ENCODE results near the gene LCN6.
"Not testable (repeated sequence)": the region's sequence is repeated elsewhere in the genome, so short reads cannot be mapped to it uniquely, and the experiment has no call there.

Gene LCN6, protein sequence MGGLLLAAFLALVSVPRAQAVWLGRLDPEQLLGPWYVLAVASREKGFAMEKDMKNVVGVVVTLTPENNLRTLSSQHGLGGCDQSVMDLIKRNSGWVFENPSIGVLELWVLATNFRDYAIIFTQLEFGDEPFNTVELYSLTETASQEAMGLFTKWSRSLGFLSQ

DNA sequence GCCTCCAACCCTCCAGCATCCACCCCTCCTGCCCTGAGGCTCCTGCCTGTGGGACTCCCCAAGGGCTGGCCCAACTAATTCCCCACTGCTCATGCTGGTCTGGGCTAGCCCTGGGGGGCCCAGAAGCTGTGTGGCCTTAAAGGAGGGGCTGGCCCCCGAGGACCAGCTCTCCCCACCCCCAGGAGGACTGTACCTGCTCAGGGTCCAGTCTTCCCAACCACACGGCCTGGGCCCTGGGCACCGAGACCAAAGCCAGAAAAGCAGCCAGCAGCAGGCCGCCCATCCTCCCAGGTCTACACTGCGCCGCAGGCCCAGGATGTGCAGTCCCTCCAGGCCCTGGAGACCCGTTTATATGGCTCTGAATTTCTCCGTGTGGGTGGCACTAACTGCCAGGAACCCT lies at the start of gene LCN6:
LCN6 (minus strand) TSS at position 325 of the 400 bp plus-strand sequence; CDS start at position 283, 42 bp downstream.
- DNase-seq, result no peak

DNA sequence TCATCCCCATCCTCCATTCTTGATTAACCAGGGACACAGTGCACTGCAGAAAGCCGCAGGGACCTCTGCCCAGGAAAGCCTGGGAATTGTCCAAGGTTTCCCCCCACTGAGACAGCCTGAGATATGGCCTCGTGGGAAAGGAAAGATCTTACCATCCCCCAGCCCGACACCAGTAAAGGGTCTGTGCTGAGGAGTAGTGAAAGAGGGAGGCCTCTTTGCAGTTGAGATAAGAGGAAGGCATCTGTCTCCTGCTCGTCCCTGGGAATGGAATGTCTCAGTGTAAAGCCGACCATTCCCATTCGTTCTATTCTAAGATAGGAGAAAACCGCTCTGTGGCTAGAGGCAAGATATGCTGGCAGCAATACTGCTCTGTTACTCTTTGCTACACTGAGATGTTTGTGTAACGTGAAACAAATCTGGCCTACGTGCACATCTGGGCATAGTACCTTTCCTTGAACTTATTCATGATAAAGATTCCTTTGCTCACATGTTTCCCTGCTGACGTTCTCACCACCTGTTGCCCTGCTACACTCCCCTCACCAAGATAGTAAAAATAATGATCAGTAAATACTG lies 48.5 kb upstream of the LCN6 start:
- peak; percentile 43 for DNase-seq

DNA sequence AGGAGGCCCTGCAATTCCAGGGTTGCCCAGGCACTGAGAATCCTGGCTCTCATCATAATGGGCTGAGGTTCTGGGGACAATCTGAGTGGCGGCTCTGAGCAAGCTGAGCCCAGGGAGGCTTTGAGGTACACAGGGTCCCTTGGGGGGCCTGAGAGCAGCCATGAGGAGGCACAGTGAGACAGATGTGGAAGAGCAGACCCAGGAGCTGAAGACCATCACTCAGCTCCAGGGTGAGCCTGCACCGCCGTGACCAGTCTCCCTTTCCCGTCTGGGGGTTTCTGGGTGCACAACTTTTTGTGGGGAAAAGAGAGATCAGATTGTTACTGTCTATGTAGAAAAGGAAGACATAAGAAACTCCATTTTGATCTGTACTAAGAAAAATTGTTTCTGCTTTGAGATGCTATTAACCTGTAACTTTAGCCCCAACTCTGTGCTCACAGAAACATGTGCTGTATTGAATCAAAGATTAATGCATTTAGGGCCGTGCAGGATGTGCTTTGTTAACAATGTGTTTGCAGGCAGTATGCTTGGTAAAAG lies 48.0 kb upstream of the LCN6 start, which contains the start of gene CCDC183:
CCDC183 (plus strand) TSS at position 101 of the 537 bp plus-strand sequence; CDS start at position 161, 60 bp downstream.
- DNase-seq, result no peak

DNA sequence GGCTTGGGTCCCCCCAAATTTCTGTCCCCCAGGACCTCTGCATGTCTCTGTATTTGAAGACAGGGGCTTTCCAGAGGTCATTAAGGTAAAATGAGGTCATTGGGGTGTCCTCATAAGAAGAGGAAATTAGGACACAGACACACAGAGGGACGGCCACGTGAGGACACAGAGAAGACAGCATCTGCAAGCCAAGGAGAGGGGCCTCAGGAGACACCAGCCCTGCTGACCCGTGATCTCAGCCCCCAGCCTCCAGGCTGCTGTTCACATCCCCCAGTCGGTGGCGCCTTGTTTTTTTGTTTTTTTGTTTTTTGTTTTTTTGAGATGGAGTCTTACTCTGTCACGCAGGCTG lies 46.6 kb upstream of the LCN6 start:
- DNase-seq, result no peak

DNA sequence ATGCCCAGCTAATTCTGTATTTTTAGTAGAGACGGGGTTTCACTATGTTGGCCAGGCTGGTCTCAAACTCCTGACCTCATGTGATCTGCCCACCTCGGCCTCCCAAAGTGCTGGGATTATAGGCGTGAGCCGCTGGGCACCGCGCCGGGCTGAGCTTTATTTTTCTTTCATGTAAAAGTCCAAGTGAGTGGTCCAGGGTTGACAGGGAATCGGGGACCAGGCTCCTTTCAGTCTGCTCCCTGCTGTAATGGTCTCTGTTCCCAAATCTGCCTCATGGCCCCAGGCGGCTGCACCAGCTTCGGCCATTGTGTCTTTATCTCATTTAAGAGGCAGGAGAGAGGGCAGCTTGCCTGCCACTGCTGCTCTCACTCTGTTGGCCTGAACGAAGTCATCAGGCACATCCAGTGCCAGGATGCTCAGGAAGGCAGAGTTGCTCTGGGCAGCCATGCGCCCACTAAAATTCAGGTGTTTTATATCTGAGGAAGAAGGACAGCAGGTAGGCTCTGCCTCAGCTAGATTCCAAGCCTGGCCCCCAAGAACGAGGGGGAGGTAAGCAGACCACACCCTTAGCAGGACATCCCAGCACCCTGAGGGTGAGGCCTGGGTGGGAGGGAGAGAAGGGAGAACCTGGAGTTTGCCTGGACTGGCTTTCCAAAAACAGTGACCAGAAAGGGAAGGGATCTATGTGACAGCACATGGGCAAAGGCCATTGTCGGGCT lies 46.1 kb upstream of the LCN6 start:
- DNase-seq, result no peak

DNA sequence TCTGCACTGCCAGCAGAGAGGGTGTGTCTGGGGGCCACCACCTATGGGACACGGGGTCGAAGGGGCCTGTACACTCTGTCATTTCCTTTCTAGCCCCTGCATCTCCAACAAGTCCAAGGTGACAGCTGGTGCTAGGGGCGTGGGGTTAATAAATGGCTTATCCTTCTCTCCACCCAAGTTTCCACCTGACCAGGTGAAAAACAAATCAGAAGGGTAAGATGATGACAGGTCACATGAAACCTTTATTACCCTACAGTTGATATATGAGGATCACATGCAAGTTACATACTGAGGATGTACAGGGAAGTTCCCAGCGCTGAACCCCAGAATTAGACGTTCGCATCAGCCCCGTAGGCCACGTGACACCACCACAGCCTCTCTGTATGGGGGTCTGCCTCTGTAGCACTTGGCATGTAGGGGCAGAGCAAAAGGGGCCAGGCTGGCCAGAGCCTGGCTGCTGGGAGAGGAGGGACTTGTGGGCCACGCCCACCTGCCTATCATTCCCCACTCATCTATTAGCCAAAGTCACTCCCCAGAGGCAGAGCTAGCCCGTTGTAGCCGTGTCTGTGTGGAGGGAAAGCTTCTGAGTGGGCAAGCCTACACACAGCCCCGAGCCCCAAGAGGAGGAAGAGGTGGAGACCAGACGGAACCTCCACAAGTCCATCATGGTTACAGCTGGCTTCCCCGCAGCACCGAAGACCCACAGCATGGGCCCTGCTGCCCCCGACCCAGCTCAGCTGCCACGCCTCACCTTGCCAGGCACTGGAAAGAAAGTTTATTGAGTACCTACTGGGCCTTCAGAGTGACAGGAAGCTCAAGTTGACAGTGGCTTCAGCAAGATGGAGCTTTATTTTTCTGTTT lies 45.0 kb upstream of the LCN6 start:
- DNase-seq, result peak; percentile 69

DNA sequence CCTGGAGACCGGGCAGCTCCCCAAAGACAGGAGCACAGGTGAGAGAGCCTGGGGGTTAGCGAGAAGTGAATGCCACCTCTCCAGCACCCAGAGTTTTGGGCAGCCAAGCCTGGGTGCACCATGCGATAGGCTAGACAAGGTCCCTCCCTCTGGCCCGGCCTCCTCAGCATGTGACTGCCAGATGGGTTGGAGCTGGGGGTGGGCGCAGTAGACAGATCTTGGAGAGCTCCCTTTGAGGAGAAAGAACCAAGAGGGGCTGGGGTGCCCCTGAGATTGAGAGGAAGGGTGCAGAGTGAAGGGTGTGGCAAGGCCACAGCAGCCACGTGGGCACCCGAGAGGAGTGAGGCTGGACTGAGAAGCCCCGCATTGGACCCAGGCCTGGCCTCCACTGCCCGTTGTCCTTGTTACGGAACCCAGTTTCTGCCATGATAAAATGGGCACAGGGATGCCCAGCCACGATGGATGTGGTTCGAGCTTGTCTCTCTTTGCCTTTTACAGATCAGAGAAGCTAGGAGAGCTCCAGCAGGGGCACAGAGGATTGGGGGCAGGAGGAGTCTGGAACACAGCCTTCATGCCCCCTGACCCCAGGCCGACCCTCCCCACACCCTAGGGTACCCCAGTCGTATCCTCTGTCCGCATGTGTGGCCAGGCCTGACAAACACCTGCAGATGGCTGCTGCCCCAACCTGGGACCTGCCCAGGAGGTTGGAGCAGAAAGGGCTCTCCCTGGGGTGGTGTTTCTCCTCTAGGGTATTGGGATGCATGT lies 44.2 kb upstream of the LCN6 start:
- DNase-seq, result no peak

DNA sequence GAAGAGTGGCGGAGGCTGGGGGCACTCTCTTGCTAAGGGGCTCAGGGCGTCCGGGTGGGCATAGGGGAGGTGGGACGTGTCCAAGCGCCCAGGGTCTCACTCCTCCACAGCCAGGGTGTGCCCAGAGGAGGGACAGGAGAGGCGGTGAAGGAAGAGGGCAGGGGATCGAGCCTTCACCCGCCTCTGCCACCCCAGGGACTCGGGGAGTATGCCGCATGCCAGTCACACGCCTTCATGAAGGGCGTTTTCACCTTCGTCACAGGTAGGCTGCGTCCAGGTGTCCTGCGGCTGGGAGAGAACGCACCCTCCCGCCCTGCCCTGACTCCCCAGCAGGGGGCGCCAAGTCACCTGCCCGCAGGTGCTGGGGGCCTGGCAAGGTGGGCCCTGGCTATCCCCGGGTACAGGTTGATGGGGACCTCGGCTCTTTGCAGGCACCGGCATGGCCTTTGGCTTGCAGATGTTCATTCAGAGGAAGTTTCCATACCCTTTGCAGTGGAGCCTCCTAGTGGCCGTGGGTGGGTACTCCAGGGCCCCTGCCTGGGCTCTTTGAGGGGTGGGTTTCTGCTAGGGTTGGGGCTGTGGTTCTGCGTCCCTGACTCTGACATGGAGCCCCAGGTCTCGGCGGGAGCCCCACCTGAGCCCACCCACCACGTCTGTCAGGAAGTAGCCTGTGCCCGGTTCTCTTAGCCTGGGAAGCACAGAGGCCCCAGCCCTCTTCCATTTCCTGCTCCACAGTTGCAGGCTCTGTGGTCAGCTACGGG lies 43.4 kb upstream of the LCN6 start:
- DNase-seq, result peak; percentile 67

DNA sequence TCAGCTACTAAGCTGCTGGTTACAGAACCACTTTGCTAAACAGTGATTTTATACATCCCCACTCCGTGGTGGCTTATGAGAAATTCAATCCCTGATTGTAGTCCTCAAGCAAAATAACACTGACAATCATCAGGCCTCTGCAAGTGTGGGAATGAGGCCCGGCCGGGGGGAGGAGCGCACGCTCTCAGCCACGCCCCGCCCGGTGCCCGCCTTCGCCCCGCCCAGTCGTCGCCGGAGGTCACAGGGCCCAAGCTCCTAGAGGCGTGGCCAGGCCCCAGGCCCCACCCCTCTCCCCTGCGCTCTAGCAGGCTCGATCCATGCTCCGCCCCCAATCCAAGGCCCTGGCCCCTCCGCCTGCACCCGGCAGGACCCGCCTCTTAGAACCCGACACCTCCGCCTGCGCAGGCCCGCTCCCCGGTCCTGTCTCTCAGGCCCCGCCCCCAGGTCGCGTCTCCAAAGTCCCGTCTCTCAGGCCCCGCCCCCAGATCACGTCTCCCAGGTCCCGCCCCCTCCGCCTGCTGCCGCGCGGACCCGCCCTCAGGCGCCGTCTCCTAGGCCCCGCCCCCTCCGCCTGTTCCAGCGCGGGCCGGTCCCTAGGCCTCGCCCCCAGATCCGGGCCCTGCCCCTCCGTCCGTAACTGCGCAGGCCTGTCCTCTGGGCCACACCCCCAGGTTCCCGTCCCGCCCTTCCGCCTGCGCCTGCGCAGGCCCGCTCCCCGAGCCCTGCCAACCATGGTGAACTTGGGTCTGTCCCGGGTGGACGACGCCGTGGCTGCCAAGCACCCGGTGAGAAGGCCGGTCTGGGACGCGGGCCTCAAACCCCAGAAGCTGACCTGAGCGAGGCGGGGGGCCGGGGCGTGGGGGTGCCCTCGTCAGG lies 42.6 kb upstream of the LCN6 start, which contains the start of gene TMEM141:
TMEM141 (plus strand) TSS at position 705 of the 876 bp plus-strand sequence; CDS start at position 732, 27 bp downstream.
- DNase-seq, result peak; percentile 100

DNA sequence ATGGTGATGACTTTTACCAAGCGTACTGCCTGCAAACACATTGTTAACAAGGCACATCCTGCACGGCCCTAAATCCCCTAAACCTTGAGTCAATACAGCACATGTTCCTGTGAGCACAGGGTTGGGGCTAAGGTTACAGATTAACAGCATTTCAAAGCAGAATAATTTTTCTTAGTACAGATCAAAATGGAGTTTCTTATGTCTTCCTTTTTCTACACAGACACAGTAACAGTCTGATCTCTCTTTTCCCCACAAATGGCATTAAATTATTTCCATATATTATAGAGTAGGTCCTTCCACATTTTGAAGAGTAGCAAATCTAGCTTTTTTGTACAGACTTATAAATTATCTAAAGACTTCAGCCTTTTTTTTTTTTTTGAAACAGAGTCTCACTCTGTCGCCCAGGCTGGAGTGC lies 41.2 kb upstream of the LCN6 start:
- peak; percentile 77 for DNase-seq

DNA sequence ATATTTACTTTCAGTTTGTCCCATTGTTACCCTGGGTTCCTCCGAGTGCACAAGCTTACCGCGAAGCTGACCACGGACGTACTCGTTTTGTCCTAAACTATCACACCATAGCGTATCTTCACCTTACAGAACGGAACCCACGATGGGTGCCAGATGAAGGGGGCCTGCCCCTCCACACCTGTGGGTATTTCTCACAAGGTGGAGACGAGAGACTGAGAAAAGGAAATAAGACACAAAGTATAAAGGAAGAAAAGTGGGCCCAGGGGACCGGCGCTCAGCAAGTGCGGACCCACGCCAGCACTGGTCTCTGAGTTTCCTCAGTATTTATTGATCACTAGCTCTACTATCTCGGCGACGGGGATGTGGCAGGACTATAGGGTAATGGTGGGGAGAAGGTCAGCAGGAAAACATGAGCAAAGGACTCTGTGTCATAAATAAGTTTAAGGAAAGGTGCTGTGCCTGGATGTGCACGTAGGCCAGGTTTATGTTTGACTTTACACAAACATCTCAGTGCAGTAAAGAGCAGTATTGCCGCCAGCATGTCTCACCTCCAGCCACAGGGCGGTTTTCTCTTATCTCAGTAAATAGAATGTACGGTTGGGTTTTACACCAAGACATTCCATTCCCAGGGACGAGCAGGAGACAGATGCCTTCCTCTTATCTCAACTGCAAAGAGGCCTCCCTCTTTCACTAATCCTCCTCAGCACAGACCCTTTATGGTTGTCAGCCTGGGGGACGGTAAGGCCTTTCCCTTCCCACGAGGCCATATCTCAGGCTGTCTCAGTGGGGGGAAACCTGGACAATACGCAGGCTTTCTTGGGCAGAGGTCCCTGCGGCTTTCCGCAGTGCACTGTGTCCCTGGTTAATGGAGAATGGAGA lies 40.6 kb upstream of the LCN6 start:
- peak; percentile 78 for DNase-seq

DNA sequence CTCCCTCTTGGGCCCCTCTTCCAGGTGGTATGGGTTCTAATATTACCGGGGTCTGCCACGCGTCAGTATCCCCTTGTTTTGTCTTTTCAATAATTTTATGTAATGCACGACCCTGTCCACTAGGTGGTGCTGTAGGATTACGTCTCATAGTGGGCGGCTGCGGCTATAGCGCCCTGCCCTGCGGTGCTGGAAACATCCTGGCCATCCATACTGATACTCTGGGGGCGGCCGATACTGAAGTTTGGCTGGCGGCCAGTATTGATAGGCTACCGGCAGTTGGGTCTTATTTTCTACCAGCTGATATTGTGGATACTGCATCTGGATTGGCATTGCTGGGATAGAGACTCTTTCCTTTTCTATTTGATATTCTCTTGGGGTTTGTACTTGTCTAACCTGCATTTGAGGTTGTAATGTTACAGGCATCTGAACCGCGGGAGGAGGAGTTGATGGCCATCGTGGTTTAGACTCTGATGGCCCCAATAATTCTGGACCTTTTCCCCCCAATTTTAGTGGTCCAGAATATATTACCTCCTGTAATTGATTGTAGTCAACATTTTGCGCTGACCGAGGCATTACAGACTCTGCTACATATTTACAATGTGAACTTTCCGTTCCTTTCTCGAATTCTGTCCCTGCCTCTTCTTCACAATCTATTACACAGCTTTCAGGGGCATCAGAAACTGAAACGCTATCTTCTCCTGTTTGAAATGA lies 39.5 kb upstream of the LCN6 start:
- DNase-seq, result peak; percentile 92

DNA sequence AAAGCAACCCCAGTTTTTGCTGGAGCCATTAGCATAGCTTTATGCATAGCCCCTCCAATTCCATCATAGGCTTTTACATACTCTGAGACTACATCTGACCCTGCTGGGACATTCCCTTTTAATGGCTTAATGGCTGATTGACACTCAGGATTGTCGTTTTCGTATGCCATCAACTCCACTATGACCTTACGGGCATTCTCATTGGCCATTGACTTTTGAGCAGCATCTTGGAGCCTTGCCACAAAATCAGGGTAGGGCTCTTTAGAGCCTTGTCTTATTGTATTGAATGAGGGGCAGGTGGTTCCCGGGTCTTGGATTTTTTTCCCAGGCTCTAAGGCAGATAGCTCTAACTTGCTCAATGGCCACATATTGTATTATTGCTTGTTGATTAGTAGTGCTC lies 38.7 kb upstream of the LCN6 start:
- not testable (repeated sequence) for DNase-seq

DNA sequence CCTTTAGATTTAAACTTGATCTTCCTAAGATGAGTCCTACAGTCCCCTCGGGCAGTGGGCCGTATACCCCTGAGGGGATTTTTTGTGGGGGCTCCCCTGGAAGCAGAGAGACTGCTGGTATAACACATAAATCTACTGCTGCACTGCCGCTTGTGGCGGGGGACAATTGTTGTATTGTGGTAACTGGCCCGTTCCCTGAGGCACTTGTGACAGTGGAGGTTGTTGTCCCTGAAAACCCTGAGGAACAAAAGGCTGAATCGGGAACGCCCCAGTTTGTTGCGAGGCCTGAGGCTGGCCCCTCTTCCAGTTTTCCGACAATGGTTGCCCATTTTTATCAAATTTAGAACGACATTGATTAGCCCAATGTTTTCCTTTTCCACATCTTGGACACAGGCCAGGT lies 38.1 kb upstream of the LCN6 start:
- DNase-seq, result no peak

DNA sequence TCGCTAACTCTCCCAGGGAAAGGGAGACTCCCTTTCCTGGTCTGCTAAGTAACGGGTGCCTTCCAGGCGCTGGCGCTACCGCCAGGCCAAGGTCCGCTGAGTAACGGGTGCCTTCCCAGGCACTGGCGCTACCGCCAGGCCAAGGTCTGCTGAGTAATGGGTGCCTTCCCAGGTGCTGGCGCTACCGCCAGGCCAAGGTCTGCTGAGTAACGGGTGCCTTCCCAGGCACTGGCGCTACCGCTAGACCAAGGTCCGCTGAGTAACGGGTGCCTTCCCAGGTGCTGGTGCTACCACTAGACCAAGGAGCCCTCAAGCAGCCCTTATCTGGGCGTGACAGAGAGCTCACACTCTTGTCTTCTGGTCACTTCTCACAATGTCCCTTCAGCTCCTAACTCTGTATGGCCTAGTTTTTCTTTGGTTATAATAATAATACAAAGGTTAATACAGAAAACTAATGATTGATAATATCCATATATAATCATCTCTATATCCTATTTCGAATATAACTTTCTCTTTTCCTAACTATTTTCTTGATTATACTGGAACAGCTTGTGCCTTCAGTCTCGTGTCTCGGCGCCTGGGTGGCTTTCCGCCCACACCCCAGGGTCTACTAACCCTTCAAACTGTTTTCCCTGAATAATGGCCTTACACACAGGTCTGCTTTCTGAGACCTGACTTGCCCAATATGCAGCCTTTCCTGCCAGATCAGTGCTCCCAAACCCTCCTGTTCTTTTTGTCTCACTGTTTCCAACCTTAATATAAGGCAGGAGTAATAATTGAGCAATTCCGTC lies 37.4 kb upstream of the LCN6 start:
- DNase-seq, result not testable (repeated sequence)

DNA sequence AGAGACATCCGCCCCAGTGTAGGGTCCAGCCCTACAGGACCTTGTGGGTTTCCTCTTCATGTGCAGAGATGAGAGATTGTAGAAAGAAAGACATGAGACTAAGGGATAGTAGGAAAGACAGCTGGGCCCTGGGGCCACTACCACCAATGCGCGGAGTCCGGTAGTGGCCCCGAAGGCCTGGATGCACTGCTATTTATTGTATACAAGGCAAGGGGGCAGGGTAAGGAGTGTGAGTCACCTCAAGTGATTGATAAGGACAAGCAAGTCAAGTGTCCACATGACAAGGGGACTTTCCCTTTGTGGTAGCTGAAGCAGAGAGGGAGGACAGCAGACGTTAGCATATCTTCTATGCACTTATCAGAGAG lies 36.7 kb upstream of the LCN6 start:
- no peak for DNase-seq

DNA sequence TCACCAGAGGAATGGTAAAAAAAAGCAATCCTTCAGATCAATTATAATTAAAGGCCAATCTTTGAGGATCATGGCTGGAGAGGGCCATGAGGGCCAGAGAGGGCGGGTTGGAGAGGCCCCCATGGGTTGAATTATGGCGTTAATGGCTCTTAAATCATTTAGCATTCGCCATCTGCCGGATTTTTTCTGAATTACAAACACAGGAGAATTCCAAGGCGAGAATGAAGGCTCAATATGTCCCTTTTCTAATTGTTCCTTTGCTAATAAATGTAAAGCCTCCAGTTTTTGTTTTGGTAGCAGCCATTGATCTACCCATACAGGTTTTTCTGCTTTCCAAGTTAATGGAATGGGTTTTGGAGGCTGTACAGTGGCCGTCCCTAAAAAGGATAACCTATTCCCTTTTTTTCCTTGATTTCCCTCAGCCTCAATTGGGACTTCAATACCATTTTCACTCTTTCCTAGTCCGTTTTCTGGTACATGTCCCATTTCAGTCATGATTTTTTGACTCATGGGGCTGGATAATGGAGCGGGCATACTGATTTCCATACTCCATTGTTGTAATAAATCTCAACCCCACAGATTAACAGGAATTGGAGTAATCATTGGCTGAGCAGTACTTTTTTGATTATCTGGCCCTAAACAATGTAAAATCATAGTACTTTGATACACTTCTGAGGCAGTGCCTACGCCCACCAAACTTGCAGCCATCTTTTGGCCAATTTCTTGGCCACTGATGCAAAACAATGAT lies 36.1 kb upstream of the LCN6 start:
- peak; percentile 81 for DNase-seq
